Measurements from ENCODE around the gene GNB1L.

DNA sequence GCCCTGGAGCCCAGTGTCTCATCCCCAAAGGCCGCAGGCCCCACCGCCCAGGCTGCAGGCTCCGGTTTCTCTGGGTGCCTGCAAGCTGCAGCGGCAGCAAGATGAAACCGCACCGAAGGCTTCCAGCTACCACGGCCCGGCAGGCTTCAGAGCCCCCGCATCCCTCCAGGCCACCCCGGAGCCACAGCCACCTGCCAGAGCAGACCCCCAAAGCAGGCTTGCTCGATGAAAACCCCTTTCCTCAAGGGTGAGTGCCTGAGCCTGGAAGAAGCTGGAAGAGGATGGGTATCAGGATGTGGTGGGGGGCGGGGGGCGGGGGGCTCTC lies 24.5 kb upstream of the GNB1L start:
- TF ChIP-seq POLR2A (IDR thresholded peaks at IDR 0.05): no peak
- TF ChIP-seq, protein P1, sequence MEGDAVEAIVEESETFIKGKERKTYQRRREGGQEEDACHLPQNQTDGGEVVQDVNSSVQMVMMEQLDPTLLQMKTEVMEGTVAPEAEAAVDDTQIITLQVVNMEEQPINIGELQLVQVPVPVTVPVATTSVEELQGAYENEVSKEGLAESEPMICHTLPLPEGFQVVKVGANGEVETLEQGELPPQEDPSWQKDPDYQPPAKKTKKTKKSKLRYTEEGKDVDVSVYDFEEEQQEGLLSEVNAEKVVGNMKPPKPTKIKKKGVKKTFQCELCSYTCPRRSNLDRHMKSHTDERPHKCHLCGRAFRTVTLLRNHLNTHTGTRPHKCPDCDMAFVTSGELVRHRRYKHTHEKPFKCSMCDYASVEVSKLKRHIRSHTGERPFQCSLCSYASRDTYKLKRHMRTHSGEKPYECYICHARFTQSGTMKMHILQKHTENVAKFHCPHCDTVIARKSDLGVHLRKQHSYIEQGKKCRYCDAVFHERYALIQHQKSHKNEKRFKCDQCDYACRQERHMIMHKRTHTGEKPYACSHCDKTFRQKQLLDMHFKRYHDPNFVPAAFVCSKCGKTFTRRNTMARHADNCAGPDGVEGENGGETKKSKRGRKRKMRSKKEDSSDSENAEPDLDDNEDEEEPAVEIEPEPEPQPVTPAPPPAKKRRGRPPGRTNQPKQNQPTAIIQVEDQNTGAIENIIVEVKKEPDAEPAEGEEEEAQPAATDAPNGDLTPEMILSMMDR (IDR thresholded peaks at IDR 0.05): no peak
